ENCODE data around the gene PC. TPM values are rescaled to one million over a fixed set of nuclear protein-coding genes. Genes with fewer than 3 reads are reported as not detected.

PC gene
- total RNA-seq, 4 donors from 2014 or later: 7.3 to 22.5 (median 17.4) TPM

DNA sequence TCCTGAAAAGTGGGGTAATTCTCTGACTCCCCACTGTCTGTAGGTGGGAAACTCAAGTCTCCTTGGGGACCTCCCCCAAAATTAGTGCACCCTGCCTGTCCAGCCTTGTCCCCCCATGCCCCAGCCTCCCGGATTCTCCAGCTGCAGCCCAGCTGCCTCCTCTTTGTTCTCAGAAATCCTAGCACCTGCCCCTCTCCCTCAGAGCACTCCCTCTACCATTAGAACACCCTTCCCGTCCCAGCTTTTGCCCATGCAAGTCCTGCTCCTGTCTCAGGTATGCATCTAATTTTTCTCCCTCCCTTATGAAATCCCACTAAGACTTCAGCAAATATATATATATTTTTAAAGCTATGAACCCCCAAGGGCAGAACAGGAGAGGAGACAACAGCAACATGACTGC is 64.0 kb downstream of the PC start:
- WGBS, 2 donors: 46 to 56% methylated on average over 2 of the region's 2 CpGs
- intact Hi-C loops (cut with DNase I; ENCODE audit: low total_unique reads): no loop called here
- TF ChIP-seq POLR2A (IDR thresholded peaks at IDR 0.05): no peak
- no peak for TF ChIP-seq CTCF (IDR thresholded peaks at IDR 0.05)
- no peak for DNase-seq (ENCODE audit: low spot score in 2 of 2)
- no peak overlapping the region for H3K4me3 ChIP-seq (ENCODE audit: low read depth, poor library complexity, severe bottlenecking)

DNA sequence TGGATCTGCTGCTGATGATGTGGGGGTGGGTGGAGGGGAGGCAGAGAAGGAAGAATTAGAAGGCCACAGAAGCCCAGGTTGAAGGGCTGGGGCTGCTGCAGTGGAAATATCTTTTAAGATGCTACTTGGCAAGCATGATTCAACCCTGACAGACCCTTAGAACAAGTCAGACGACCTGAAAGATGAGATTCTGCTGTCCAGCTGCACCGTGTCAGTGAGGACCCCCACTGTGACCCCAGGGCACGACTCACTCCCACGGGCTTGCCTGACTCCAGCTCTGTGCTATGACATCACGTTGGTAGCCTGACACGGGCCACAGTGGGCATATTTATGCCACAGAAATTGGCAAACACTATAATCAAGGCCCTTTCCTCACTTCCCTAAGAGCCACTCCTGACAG is 65.3 kb downstream of the PC start:
- H3K4me3 ChIP-seq (ENCODE audit: low read depth, poor library complexity, severe bottlenecking): no peak overlapping the region
- TF ChIP-seq POLR2A (IDR thresholded peaks at IDR 0.05) (no peak), CTCF (IDR thresholded peaks at IDR 0.05) (no peak)
- no peak for DNase-seq (ENCODE audit: low spot score in 2 of 2)
- intact Hi-C loops (cut with DNase I; ENCODE audit: low total_unique reads): no loop called here
- 60 to 61% methylated on average over 6 of the region's 6 CpGs for WGBS, 2 donors

DNA sequence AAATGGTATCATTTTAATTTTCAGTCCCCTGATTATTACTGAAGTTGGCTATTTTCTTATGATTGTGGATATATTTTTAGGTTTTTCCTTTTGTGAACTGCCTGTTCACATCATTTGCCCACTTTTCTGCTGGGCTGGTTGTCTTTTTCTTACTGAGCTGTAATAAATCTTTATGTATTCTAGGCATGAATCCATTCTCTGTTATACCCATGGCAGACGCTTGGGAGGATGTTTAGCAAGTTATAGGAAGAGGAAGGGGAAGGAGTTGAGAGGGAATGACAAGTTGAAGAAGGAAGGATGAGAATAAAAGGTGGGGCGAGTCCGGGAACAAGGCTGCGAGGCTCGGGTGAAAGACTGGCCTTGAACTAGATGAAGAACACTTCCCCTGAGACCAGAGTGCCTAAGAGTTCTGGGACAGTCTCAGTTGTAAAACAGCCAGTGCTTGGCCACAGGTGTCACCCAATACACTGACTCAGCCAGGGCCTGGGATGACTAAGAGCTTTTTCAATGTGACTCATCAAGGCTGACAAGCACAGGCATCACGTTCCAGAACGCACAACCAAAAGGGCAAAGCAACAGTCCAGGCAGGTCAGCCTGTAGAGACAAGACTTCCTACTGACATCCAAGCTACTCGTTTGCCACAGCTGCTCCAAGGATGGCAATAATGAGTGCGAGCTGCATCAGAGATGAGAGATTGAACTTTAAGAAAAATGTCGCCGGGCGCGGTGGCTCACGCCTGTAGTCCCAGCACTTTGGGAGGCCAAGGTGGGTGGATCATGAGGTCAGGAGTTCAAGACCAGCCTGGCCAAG is 66.1 kb downstream of the PC start:
- TF ChIP-seq POLR2A (IDR thresholded peaks at IDR 0.05) (no peak), CTCF (IDR thresholded peaks at IDR 0.05) (no peak)
- intact Hi-C loops (cut with DNase I; ENCODE audit: low total_unique reads): no loop called here
- 62 to 66% methylated on average over 14 of the region's 14 CpGs for WGBS, 2 donors
- no peak overlapping the region for H3K4me3 ChIP-seq (ENCODE audit: low read depth, poor library complexity, severe bottlenecking)
- DNase-seq (ENCODE audit: low spot score in 2 of 2): peak in 1 of 2 donors; percentile 38

DNA sequence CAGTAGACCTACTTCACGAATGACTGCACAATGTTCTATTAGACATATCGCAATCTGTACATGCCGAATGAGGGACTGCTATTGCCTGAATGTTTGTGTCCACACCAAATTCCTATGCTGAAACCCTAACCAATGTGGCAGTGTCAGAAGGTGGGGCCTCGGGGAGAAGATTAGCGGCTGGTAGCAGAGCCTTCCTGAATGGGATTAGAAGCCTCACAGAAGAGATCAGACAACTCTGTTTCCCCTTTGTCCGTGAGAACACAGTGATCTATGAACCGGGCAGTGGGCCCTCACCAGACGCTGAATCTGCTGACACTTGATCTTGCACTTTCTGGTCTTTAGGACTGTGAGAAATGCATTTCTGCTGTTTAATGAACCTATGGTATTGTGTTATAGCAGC is 68.2 kb downstream of the PC start:
- TF ChIP-seq POLR2A (IDR thresholded peaks at IDR 0.05) (no peak), CTCF (IDR thresholded peaks at IDR 0.05) (no peak)
- no peak for DNase-seq (ENCODE audit: low spot score in 2 of 2)
- H3K4me3 ChIP-seq (ENCODE audit: low read depth, poor library complexity, severe bottlenecking): no peak overlapping the region
- 80 to 85% methylated on average over 8 of the region's 8 CpGs for WGBS, 2 donors
- intact Hi-C loops (cut with DNase I; ENCODE audit: low total_unique reads): no loop called here

- TF ChIP-seq POLR2A (IDR thresholded peaks at IDR 0.05) (no peak), CTCF (IDR thresholded peaks at IDR 0.05) (no peak)
- no peak overlapping the region for H3K4me3 ChIP-seq (ENCODE audit: low read depth, poor library complexity, severe bottlenecking)
- 86 to 89% methylated on average over 10 of the region's 10 CpGs for WGBS, 2 donors
- intact Hi-C loops (cut with DNase I; ENCODE audit: low total_unique reads): no loop called here
- DNase-seq (ENCODE audit: low spot score in 2 of 2): no peak
Measured at GRCh38 chr11:66888282-66888681, 69.9 kb downstream of the PC start.

DNA sequence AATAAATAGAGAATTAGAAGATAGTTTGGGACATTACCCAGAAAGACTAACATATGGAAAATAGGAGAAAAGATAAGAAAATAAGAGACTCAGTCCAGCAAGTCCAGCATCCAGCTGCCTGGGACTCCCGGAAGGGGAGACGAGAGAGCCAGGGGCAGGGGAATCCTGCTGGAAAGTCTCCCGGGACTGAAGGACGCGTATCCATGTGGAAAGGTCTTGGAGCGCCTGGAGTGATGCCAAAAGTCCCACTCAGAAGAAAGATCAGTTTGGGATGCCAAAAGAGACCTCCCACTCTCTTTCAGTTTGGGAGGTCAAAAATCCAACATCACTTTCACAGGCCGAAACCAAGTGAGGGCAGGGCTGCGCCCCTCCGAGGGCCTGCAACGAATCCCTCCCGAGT is 70.7 kb downstream of the PC start:
- no peak for TF ChIP-seq CTCF (IDR thresholded peaks at IDR 0.05)
- TF ChIP-seq POLR2A (IDR thresholded peaks at IDR 0.05): no peak
- DNase-seq (ENCODE audit: low spot score in 2 of 2): no peak
- intact Hi-C loops (cut with DNase I; ENCODE audit: low total_unique reads): no loop called here
- no peak overlapping the region for H3K4me3 ChIP-seq (ENCODE audit: low read depth, poor library complexity, severe bottlenecking)
- WGBS, 2 donors: 82 to 86% methylated on average over 11 of the region's 11 CpGs

Measured in lower leg skin (tissue), 4 donors.